ENCODE measurements around the gene KCNH2.
"Not testable (repeated sequence)": the region's sequence is repeated elsewhere in the genome, so short reads cannot be mapped to it uniquely, and the experiment has no call there.

KCNH2 gene, protein sequence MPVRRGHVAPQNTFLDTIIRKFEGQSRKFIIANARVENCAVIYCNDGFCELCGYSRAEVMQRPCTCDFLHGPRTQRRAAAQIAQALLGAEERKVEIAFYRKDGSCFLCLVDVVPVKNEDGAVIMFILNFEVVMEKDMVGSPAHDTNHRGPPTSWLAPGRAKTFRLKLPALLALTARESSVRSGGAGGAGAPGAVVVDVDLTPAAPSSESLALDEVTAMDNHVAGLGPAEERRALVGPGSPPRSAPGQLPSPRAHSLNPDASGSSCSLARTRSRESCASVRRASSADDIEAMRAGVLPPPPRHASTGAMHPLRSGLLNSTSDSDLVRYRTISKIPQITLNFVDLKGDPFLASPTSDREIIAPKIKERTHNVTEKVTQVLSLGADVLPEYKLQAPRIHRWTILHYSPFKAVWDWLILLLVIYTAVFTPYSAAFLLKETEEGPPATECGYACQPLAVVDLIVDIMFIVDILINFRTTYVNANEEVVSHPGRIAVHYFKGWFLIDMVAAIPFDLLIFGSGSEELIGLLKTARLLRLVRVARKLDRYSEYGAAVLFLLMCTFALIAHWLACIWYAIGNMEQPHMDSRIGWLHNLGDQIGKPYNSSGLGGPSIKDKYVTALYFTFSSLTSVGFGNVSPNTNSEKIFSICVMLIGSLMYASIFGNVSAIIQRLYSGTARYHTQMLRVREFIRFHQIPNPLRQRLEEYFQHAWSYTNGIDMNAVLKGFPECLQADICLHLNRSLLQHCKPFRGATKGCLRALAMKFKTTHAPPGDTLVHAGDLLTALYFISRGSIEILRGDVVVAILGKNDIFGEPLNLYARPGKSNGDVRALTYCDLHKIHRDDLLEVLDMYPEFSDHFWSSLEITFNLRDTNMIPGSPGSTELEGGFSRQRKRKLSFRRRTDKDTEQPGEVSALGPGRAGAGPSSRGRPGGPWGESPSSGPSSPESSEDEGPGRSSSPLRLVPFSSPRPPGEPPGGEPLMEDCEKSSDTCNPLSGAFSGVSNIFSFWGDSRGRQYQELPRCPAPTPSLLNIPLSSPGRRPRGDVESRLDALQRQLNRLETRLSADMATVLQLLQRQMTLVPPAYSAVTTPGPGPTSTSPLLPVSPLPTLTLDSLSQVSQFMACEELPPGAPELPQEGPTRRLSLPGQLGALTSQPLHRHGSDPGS

DNA sequence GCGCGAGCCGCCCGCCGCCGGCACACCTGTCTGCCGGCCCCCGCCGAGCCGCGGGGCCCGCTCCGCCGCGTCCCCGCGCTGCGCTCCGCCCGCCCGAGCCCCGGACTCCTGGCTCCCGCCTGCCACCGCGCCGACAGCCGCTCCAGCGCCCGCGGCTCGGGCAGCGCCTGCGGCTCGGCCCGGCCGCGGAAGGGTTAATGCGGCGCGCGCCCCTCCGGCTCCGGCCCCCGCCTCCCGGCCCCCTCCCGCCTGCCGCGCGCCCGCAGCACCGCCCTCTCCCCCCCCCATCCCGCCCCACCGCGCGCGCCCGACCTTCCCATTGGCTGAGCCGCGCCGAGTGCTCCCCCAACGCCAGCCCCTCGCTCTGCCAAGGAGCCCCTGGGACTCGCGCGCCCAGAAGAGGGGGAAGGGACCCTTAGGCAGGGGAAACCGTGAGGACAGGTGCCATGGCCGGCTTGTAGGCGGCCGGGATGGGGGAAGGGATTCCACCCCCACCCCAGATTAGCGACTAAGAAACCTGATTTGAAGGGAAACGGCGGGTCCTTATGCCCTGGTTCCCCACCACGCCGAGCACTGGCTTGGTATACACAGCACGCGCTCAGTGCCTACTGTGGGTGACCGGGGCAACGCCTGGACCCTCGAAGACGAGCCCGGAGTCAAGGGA is at the start of gene KCNH2:
TSS of gene KCNH2 (minus strand) at position 196 of the 664 bp plus-strand sequence. CDS start 408 bp downstream, outside the sequence.
- no peak for DNase-seq (ENCODE audit: low spot score)

DNA sequence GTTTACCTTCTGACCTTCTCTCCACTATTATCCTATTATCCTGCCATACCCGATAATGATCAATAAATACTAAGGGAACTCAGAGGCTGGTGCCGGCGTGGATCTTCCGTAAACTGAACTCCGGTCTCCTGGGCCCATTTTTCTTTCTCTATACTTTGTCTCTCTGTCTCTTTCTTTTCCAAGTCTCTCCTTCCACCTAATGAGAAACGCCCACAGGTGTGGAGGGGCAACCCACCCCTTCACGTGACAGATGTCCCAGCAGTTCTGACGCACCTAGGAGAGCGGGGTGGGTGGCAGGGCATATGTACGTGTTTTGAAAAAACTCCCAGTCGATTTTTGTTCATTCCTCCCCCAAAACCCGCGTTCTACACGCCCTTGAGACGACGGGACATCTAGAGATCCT is 49.6 kb upstream of the KCNH2 start:
- not testable (repeated sequence) for DNase-seq (ENCODE audit: low spot score)

DNA sequence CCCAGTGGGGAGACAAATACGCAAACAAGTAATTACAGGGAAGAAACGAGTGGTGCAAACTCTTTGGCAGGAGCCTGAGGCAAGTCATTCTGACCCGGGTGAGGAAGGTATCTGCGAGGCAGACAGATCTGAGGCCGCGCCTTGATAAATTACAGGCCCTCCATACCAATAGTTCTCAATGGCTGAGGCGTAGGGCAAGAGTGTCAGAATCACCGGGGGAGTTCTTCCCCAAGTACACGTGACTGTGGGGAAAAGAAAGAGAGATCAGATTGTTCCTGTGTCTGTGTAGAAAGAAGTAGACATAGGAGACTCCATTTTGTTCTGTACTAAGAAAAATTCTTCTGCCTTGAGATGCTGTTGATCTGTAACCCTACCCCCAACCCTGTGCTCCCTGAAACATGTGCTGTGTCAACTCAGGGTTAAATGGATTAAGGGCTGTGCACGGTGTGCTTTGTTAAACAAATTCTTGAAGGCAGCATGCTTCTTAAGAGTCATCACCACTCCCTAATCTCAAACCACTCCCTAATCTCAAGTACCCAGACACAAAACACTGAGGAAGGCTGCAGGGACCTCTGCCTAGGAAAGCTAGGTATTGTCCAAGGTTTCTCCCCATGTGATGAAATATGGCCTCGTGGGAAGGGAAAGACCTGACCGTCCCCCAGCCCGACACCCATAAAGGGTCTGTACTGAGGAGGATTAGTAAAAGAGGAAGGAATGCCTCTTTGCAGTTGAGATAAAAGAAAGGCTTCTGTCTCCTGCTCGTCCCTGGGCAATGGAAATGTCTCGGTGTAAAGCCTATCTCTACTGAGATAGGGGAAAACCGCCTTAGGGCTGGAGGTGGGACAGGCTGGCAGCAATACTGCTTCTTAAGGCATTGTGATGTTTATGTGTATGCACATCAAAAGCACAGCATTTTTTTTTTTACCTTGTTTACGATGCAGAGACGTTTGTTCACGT is 48.9 kb upstream of the KCNH2 start:
- DNase-seq (ENCODE audit: low spot score) = not testable (repeated sequence)

DNA sequence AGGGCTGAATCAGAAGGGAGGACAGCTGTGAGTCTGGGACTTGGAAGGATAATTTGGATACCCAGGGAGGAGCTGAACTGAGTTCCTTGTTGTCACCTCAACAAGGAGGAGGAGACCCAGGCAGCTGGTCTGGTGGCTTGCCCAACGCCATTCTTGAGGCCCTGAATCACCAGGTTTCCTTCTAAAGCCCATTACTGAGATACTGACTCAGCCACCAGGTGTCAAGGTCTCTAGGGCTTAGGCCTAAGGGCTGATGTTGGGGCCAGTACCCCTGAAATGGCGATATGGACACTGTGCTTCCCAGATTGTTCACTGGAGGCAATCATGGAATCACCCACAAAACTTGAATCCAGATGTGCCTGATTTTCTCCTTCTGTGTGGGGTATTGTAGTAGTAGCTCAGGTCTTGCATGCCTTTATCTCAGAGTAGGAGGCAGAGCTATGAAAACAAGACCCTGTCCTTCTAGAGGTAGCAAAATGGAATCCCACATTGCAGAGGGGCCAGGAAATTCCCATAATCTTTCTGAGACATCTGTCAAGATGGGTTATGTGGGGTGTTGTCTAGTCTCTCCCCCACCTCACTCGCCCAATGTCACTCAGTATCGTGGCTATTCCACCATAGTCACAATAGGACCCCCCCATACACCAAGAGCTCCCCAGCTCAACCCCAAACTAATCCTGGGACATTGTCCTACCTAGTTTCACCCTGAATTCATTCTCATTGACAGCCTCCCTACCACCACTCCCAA is 48.0 kb upstream of the KCNH2 start:
- DNase-seq (ENCODE audit: low spot score) = no peak

DNA sequence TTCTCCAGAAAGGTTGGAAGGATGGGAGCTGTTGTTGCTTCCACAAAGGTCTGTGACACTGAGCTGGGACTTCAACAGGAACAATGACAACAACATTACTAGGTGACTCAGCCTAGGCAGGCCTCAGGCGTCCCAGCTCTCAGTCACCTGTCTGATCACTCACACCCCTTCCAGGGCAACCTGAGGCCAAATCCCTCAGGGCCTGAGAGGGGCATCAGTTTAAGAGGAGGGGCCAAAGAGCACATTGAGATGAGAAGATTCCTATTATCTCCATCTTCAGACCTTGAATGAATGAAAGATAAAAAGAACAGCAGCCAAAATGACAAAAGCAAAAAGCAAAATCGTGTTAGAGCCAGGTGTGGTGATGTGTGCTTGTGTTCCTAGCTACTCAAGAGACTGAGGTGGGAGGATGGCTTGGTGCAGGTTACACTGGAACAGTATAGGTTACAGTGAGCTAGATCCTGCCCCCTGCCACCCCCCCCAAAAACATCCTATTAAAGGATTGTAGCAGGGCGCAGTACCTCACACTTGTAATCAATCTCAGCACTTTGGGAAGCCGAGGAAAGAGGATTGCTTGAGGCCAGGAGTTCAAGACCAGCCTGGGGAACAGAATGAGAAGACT is 46.4 kb upstream of the KCNH2 start, which contains the start of gene ATG9B:
TSS of gene ATG9B (minus strand) at position 60 of the 622 bp plus-strand sequence. CDS start 71 bp downstream, outside the sequence.
- no peak for DNase-seq (ENCODE audit: low spot score)

DNA sequence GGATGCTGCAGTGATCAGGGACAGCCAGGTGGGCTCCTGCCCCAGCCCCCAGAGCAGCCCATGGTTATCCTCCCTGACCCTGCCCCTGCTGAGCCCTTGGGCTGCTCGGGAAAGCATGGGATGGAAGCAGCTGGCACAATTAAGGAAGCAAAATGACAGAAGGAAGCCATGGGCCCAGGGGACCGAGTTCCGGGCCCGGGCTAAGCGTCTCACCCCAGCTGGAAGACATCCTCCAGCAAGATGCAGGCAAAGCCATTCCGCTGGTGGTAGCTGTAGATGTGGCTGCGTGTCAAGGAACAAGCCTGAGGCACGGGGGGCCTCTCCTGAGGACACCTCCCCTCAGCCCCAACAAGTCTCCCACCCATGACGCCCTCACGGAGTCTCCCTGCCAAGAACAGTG is 45.1 kb upstream of the KCNH2 start:
- DNase-seq (ENCODE audit: low spot score) = no peak

DNA sequence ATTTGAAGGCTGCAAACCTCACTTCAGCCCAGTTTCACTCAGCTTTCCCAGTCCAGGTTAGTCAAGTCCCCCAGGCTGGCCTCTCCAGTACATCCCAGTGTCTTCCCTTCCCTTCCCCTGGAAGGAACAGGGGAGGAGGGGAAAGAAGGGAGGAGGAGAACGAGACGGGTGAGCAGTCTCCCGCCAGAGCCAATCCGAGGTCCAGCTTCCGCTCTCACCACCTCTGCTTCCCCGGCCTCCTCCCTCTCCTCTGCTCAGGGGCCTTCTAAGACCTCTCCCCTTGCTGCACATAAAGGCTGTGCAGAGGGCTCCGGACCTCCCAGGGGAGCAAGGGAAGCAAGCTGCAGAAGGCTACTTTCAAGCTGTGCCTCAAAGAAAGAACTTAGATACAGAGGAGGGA is 42.1 kb upstream of the KCNH2 start:
- no peak for DNase-seq (ENCODE audit: low spot score)

DNA sequence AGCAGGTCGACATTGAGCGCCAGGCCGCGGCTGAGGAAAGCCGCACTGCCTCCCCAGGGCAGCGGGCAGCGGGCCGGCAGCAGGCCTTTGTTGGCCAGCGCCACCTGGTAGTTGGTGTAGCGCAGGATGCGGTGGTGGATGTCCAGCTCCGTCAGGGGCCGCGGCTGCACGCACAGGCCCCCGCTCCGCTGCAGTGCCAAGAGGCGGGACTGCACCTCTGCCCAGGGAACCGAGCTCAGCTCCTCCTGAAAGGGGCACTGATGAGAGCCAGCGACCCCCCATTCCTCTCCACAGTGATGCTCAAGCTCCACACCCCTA is 41.0 kb upstream of the KCNH2 start:
- no peak for DNase-seq (ENCODE audit: low spot score)

DNA sequence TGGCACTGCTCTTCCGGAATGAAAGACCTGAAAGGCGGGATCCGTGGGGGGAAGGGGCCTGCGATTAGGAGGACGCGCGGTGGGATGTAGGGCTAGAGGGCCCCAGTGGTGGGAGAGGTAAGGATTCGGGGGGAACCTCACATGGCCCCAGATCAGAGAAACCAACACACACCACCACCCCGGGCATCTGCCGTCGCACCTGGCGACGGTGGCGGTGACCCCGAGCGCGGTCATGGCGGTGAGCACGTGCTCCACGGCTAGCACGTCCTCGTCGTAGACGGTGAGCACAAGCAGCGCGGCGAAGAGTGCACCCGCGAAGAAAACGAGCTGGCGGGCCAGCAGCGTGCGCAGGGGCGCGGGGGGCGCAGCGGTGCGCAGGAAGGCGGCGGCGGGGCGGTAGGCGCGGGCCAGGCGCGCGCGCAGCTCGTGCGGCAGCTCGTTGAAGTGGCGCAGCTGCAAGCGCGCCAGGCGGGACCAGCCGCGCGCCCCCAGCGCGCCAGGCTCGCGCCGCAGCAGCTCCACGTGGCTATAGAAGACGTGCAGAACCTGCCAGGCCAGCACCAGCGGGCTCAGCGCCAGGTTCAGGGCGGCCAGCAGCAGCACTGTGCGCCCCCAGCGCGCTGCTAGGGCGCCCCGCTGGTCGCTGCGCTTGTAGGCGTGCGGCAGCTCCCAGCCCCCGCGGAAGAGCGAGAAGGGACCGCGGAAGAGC is 40.5 kb upstream of the KCNH2 start:
- DNase-seq (ENCODE audit: low spot score) = no peak

DNA sequence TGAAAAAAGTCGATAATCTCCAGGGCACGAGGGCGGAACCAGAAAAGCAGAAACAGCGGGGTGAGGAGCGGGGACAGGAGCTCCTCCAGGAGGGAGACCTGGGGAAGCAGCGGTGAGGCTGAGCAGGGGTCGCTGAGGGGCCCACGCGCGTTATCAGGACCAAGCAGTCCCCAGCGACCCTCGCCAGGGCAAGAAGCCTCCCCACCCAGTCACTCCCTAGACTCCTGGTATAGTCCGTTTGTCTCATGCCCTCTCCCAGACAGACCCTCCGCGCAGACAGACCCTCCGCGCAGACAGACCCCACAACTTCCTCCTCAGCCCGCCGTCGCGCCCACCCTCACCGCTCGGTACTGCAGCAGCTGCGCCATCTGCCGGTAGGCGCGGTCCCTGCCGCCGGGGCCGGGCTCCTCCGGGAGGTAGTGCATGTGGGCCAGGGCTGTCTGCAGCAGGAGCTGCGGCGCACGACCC is 39.9 kb upstream of the KCNH2 start:
- no peak for DNase-seq (ENCODE audit: low spot score)

DNA sequence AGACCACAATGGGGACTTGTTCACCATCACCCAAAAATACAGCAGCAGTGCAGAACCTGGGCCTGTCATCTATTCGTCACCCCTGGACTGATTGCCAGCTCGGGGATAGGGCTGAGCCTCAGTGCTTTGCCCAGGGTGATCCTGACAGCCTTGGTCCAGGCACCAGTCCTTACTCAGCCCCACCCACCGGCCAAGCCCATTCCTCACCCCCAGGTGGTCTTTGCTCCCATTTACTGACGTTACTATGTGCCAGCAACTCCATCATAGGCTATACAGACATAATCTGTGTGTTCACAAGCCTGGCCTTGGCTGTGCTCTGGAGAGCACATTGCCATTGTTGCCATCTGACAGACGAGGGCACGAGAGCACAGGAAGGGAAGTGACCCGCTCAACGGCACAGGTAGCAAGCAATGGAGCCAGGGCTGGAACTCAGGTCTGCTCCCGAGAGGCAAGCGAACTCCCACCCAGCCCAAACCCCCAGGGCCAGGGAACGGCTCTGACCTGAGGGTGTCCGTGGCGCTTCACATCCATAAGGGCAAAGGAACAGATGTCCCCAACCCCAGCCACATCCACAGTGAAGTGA is 39.3 kb upstream of the KCNH2 start:
- no peak for DNase-seq (ENCODE audit: low spot score)

DNA sequence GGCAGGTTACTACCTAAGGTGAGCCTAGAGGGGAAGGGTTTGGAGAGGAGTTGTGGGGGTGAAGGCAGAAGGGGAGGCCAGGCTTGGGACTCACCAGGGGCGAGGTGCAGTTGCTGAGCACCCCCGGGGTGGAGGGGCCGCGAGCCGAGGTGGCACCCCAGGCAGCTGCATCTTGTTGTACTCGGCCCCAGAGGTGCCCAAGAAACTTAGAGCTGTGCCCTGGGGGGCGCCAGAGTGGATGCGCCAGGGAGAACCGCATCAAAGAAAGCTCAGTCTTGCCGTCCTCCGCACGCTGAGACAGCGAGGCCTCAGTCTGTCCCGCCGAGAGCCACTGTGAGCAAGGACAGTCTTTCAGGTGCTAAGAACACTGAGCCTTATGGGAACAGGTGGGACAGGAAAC is 38.8 kb upstream of the KCNH2 start:
- DNase-seq (ENCODE audit: low spot score) = no peak

DNA sequence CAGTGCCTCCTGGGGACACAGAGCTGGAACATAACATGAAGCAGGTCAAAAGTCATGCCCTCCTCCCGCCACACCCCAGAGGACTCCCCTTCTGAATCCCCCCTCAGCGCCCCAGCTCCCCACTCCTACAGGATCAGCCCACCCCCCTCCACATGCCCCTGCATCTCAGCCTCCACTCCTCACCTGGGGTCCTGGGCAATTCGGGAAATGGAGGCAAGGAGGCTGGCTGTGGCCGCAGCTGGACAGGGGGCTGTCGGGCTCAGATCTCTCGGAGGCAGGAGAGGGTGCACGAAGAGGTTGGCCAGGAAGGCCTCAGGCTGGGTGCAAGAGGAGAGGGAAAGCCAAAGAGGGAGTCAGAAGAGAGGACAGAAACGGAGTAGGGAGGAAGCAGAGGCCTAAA is 38.4 kb upstream of the KCNH2 start:
- no peak for DNase-seq (ENCODE audit: low spot score)

DNA sequence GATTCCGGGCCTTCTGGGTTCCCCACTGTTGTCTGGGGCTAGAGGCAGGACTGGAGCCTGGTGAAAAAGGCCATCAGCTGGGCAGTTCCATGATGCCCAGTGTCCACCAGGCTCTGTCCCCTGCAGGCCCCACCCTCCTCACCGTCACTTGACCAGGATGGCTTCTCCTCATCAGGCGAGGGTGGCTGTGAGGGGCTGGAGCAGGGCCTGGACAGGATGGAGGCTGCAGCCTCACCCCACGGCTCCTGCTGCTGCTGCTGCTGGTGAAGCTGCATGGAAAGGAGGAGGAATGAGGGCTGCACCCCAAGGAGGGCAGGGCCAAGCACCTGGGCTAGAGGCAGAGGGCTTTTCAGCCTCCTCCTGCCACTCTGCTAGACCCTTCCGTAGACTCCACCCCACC is 37.8 kb upstream of the KCNH2 start:
- DNase-seq (ENCODE audit: low spot score) = no peak

DNA sequence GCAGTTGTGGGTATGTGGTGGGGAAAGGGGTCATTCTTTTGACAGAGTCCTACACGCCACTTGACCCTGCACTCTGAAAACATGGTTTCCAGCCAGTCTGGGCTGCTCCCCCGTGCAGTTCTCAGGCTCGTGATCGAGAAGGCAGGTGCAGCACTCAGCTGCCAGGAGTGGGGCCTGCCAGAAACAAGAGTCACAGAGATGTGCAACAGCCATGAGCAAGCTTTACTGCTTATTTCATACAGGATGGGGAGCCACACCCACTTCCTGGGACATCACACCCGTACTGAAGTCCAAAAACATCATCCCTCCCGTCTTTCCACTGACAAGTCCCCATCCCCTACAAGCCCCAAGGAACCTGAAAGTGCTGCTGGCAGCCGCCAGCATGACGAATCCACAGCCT is 36.8 kb upstream of the KCNH2 start:
- no peak for DNase-seq (ENCODE audit: low spot score)

DNA sequence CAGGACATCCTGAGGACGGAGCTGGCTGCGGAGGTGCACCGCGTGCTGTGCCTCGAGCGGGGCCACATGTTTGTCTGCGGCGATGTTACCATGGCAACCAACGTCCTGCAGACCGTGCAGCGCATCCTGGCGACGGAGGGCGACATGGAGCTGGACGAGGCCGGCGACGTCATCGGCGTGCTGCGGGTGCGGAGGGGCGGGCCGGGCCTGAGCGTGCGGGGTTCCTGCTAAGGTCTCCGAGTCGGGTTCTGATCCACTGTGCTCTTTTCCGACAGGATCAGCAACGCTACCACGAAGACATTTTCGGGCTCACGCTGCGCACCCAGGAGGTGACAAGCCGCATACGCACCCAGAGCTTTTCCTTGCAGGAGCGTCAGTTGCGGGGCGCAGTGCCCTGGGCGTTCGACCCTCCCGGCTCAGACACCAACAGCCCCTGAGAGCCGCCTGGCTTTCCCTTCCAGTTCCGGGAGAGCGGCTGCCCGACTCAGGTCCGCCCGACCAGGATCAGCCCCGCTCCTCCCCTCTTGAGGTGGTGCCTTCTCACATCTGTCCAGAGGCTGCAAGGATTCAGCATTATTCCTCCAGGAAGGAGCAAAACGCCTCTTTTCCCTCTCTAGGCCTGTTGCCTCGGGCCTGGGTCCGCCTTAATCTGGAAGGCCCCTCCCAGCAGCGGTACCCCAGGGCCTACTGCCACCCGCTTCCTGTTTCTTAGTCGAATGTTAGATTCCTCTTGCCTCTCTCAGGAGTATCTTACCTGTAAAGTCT is 35.8 kb upstream of the KCNH2 start:
- DNase-seq (ENCODE audit: low spot score) = peak; percentile 38

DNA sequence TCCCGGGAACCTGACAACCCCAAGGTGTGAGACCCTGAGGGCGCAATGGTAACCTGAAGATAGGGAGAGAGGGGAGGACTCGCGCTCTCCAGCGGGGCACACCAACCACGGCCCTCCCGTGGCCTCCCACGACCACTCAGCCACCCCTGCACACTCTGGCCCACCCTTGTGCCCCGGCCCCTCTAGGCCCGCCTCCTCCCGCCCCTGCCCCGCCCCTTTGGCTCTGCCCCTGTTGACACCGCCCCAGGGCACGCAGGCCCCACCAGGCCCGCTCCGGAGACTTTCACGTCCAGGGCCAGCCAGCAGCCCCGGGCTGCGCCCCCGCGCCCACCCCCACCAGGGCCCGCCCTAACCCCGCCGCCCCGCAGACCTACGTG is 35.2 kb upstream of the KCNH2 start:
- DNase-seq (ENCODE audit: low spot score) = no peak

DNA sequence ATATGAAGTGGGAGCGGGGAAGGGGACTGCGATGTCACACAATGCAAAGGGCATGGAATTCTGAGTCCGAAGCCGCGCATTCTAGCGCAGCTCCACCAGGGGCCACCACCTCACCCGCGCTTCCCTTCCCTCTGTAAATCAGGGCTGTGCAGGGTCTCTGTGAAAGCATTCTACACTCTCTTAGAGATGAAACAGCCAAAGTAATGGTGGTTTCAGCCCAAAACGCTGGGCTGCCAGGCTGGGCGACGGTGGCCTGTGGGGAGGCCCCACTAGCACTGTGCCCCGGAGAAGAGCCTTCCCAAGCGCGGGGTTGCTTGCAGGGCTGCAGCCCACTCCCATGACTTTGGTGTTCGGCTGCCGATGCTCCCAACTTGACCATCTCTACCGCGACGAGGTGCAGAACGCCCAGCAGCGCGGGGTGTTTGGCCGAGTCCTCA is 34.8 kb upstream of the KCNH2 start:
- DNase-seq (ENCODE audit: low spot score) = no peak
